ENCODE measurements around the gene GPRIN2. TPM values are rescaled to one million over a fixed set of nuclear protein-coding genes. Genes with fewer than 3 reads are reported as not detected.
"Not testable (repeated sequence)": the region's sequence is repeated elsewhere in the genome, so short reads cannot be mapped to it uniquely, and the experiment has no call there.

The GPRIN2 gene
- total RNA-seq, 1 donor from 2014 or later: 0.52 TPM

GRCh38 chr10:46518028-46518725, 38.3 kb downstream of the GPRIN2 start:
- H3K27me3 ChIP-seq (ENCODE audit: control insufficient read depth in 3 of 3, insufficient read depth in 3 of 3, low read length in 3 of 3): peaks cover 7 to 16% (median 14%) of the 10 kb centered on the region in 3 donors
- no peak overlapping the region for H3K27ac ChIP-seq (ENCODE audit: low read depth, low read length)
- no peaks in the 10 kb centered on the region for H3K4me1 ChIP-seq (ENCODE audit: control insufficient read depth in 3 of 3, insufficient read depth in 3 of 3, low read length in 3 of 3)
- no peaks in the 10 kb centered on the region for H3K36me3 ChIP-seq (ENCODE audit: control insufficient read depth in 3 of 3, insufficient read depth in 3 of 3, low read length in 3 of 3)
- no peaks in the 10 kb centered on the region for H3K9me3 ChIP-seq (ENCODE audit: control insufficient read depth in 3 of 3, low read length in 3 of 3)
- H3K4me3 ChIP-seq (ENCODE audit: low read length in 3 of 3): no peak overlapping the region
- H3K9ac ChIP-seq (ENCODE audit: low read depth in 1 of 3, low read length in 3 of 3): no peak overlapping the region

DNA sequence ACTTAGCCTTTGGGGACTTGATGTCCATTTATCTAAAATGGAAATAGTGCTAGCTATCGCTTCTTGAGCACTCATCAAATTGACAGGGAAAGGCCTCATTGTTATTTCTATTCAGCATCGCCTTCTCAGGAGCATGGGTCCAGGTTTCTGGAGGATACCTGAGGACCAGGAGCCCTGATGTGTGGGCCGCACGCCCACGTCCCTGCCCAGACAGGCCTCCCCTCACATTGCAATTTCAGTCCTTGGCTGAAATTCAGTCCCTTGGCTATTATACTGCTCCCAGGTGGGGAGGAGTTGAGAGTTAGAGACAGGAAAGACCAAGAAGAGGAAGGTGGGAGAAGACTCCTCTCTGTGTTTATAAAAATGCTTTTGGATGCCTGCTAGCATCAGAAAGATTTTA, 38.9 kb downstream of the GPRIN2 start:
- no peaks in the 10 kb centered on the region for H3K9me3 ChIP-seq (ENCODE audit: control insufficient read depth in 3 of 3, low read length in 3 of 3)
- no peaks in the 10 kb centered on the region for H3K36me3 ChIP-seq (ENCODE audit: control insufficient read depth in 3 of 3, insufficient read depth in 3 of 3, low read length in 3 of 3)
- peaks cover 7 to 16% (median 14%) of the 10 kb centered on the region in 3 donors for H3K27me3 ChIP-seq (ENCODE audit: control insufficient read depth in 3 of 3, insufficient read depth in 3 of 3, low read length in 3 of 3)
- no peaks in the 10 kb centered on the region for H3K4me1 ChIP-seq (ENCODE audit: control insufficient read depth in 3 of 3, insufficient read depth in 3 of 3, low read length in 3 of 3)
- H3K4me3 ChIP-seq (ENCODE audit: low read length in 3 of 3): no peak overlapping the region
- H3K27ac ChIP-seq (ENCODE audit: low read depth, low read length): no peak overlapping the region
- no peak overlapping the region for H3K9ac ChIP-seq (ENCODE audit: low read depth in 1 of 3, low read length in 3 of 3)

GRCh38 chr10:46516660-46517416, 39.6 kb downstream of the GPRIN2 start:
- Histone ChIP-seq H3K4me1 (ENCODE audit: control insufficient read depth in 3 of 3, insufficient read depth in 3 of 3, low read length in 3 of 3) (no peaks in the 10 kb centered on the region), H3K4me3 (ENCODE audit: low read length in 3 of 3) (no peak overlapping the region), H3K27me3 (ENCODE audit: control insufficient read depth in 3 of 3, insufficient read depth in 3 of 3, low read length in 3 of 3) (peaks cover 7 to 16% (median 14%) of the 10 kb centered on the region in 3 donors), H3K9ac (ENCODE audit: low read depth in 1 of 3, low read length in 3 of 3) (no peak overlapping the region), H3K27ac (ENCODE audit: low read depth, low read length) (no peak overlapping the region), H3K9me3 (ENCODE audit: control insufficient read depth in 3 of 3, low read length in 3 of 3) (no peaks in the 10 kb centered on the region), H3K36me3 (ENCODE audit: control insufficient read depth in 3 of 3, insufficient read depth in 3 of 3, low read length in 3 of 3) (no peaks in the 10 kb centered on the region)

- H3K4me3 ChIP-seq (ENCODE audit: low read length in 3 of 3): no peak overlapping the region
- peaks cover 7 to 12% (median 11%) of the 10 kb centered on the region in 3 donors for H3K27me3 ChIP-seq (ENCODE audit: control insufficient read depth in 3 of 3, insufficient read depth in 3 of 3, low read length in 3 of 3)
- no peaks in the 10 kb centered on the region for H3K9me3 ChIP-seq (ENCODE audit: control insufficient read depth in 3 of 3, low read length in 3 of 3)
- H3K27ac ChIP-seq (ENCODE audit: low read depth, low read length): no peak overlapping the region
- H3K9ac ChIP-seq (ENCODE audit: low read depth in 1 of 3, low read length in 3 of 3): no peak overlapping the region
- H3K36me3 ChIP-seq (ENCODE audit: control insufficient read depth in 3 of 3, insufficient read depth in 3 of 3, low read length in 3 of 3): no peaks in the 10 kb centered on the region
- H3K4me1 ChIP-seq (ENCODE audit: control insufficient read depth in 3 of 3, insufficient read depth in 3 of 3, low read length in 3 of 3): no peaks in the 10 kb centered on the region
Measured at GRCh38 chr10:46515793-46516192, 40.7 kb downstream of the GPRIN2 start.

GRCh38 chr10:46515366-46515765, 41.1 kb downstream of the GPRIN2 start:
- no peaks in the 10 kb centered on the region for H3K9me3 ChIP-seq (ENCODE audit: control insufficient read depth in 3 of 3, low read length in 3 of 3)
- no peak overlapping the region for H3K27ac ChIP-seq (ENCODE audit: low read depth, low read length)
- no peak overlapping the region for H3K9ac ChIP-seq (ENCODE audit: low read depth in 1 of 3, low read length in 3 of 3)
- no peak overlapping the region for H3K4me3 ChIP-seq (ENCODE audit: low read length in 3 of 3)
- H3K27me3 ChIP-seq (ENCODE audit: control insufficient read depth in 3 of 3, insufficient read depth in 3 of 3, low read length in 3 of 3): peaks cover 7 to 10% (median 8%) of the 10 kb centered on the region in 3 donors
- H3K36me3 ChIP-seq (ENCODE audit: control insufficient read depth in 3 of 3, insufficient read depth in 3 of 3, low read length in 3 of 3): no peaks in the 10 kb centered on the region
- no peaks in the 10 kb centered on the region for H3K4me1 ChIP-seq (ENCODE audit: control insufficient read depth in 3 of 3, insufficient read depth in 3 of 3, low read length in 3 of 3)

- H3K27me3 ChIP-seq (ENCODE audit: control insufficient read depth in 3 of 3, insufficient read depth in 3 of 3, low read length in 3 of 3): peaks cover 6 to 10% (median 7%) of the 10 kb centered on the region in 3 donors
- H3K27ac ChIP-seq (ENCODE audit: low read depth, low read length): no peak overlapping the region
- no peaks in the 10 kb centered on the region for H3K4me1 ChIP-seq (ENCODE audit: control insufficient read depth in 3 of 3, insufficient read depth in 3 of 3, low read length in 3 of 3)
- H3K36me3 ChIP-seq (ENCODE audit: control insufficient read depth in 3 of 3, insufficient read depth in 3 of 3, low read length in 3 of 3): no peaks in the 10 kb centered on the region
- no peak overlapping the region for H3K9ac ChIP-seq (ENCODE audit: low read depth in 1 of 3, low read length in 3 of 3)
- no peaks in the 10 kb centered on the region for H3K9me3 ChIP-seq (ENCODE audit: control insufficient read depth in 3 of 3, low read length in 3 of 3)
- no peak overlapping the region for H3K4me3 ChIP-seq (ENCODE audit: low read length in 3 of 3)
Measured at GRCh38 chr10:46514899-46515298, 41.6 kb downstream of the GPRIN2 start.

- H3K27ac ChIP-seq (ENCODE audit: low read depth, low read length): no peak overlapping the region
- no peaks in the 10 kb centered on the region for H3K4me1 ChIP-seq (ENCODE audit: control insufficient read depth in 3 of 3, insufficient read depth in 3 of 3, low read length in 3 of 3)
- no peaks in the 10 kb centered on the region for H3K9me3 ChIP-seq (ENCODE audit: control insufficient read depth in 3 of 3, low read length in 3 of 3)
- H3K36me3 ChIP-seq (ENCODE audit: control insufficient read depth in 3 of 3, insufficient read depth in 3 of 3, low read length in 3 of 3): no peaks in the 10 kb centered on the region
- H3K27me3 ChIP-seq (ENCODE audit: control insufficient read depth in 3 of 3, insufficient read depth in 3 of 3, low read length in 3 of 3): peaks cover 6 to 10% (median 7%) of the 10 kb centered on the region in 3 donors
- H3K9ac ChIP-seq (ENCODE audit: low read depth in 1 of 3, low read length in 3 of 3): no peak overlapping the region
- no peak overlapping the region for H3K4me3 ChIP-seq (ENCODE audit: low read length in 3 of 3)
Measured at GRCh38 chr10:46514431-46514861, 42.0 kb downstream of the GPRIN2 start.

DNA sequence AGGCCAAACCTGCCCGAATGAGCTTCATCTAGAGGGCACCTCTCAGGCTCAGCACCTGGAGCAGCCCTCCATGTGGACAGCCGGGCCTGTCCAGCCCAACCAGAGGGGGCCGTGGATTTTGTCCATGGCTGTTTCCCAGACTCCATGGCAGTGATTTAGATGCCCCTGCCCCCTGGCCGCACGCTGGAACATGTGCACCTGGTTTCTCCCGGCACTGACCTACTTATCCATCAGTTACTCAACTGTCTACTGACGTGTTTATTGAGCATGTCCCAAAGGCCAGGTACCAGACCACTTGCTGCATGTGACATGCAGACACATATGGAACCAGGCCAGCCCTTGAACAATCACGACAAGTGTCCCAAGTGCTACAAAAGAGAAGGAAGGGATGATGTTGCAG, 43.1 kb downstream of the GPRIN2 start:
- peaks cover 6 to 10% (median 7%) of the 10 kb centered on the region in 3 donors for H3K27me3 ChIP-seq (ENCODE audit: control insufficient read depth in 3 of 3, insufficient read depth in 3 of 3, low read length in 3 of 3)

DNA sequence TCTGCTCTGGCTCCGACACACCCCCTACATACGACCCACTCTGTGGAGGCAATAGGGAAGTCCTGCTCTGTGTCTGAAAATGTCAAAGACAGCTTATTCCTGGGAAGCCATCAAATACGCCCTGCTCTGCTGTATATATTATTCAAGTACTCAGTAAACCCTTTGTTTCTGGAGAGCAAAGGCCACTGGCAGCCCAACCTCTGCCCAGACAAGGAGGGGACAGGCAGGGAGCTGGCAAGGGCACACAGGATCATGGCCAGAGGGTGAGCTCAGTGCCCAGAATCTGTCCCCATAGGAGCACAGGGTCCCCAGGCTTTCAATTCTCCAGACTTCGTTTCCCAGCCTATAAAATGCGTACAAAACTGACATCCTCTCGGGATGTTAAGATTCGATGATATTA, 43.7 kb downstream of the GPRIN2 start:
- H3K27me3 ChIP-seq (ENCODE audit: control insufficient read depth in 3 of 3, insufficient read depth in 3 of 3, low read length in 3 of 3); H3K4me3 ChIP-seq (ENCODE audit: low read length in 3 of 3); H3K27ac ChIP-seq (ENCODE audit: low read depth, low read length); H3K9me3 ChIP-seq (ENCODE audit: control insufficient read depth in 3 of 3, low read length in 3 of 3); H3K4me1 ChIP-seq (ENCODE audit: control insufficient read depth in 3 of 3, insufficient read depth in 3 of 3, low read length in 3 of 3); H3K36me3 ChIP-seq (ENCODE audit: control insufficient read depth in 3 of 3, insufficient read depth in 3 of 3, low read length in 3 of 3); H3K9ac ChIP-seq (ENCODE audit: low read depth in 1 of 3, low read length in 3 of 3): not testable (repeated sequence)

More for the DNA sequence above, 43.1 kb downstream of the GPRIN2 start:
- H3K9me3 ChIP-seq (ENCODE audit: control insufficient read depth in 3 of 3, low read length in 3 of 3); H3K4me1 ChIP-seq (ENCODE audit: control insufficient read depth in 3 of 3, insufficient read depth in 3 of 3, low read length in 3 of 3); H3K9ac ChIP-seq (ENCODE audit: low read depth in 1 of 3, low read length in 3 of 3); H3K4me3 ChIP-seq (ENCODE audit: low read length in 3 of 3); H3K36me3 ChIP-seq (ENCODE audit: control insufficient read depth in 3 of 3, insufficient read depth in 3 of 3, low read length in 3 of 3); H3K27ac ChIP-seq (ENCODE audit: low read depth, low read length): not testable (repeated sequence)

- not testable (repeated sequence) for H3K4me1 ChIP-seq (ENCODE audit: control insufficient read depth in 3 of 3, insufficient read depth in 3 of 3, low read length in 3 of 3); H3K36me3 ChIP-seq (ENCODE audit: control insufficient read depth in 3 of 3, insufficient read depth in 3 of 3, low read length in 3 of 3); H3K27me3 ChIP-seq (ENCODE audit: control insufficient read depth in 3 of 3, insufficient read depth in 3 of 3, low read length in 3 of 3); H3K9me3 ChIP-seq (ENCODE audit: control insufficient read depth in 3 of 3, low read length in 3 of 3); H3K4me3 ChIP-seq (ENCODE audit: low read length in 3 of 3); H3K27ac ChIP-seq (ENCODE audit: low read depth, low read length); H3K9ac ChIP-seq (ENCODE audit: low read depth in 1 of 3, low read length in 3 of 3)
Measured at GRCh38 chr10:46512002-46512401, 44.5 kb downstream of the GPRIN2 start.
